Ramos (cell line): ENCODE data around the gene AHCY.
"Not testable (repeated sequence)": the region's sequence is repeated elsewhere in the genome, so short reads cannot be mapped to it uniquely, and the experiment has no call there.

Experiments used
- in situ Hi-C: fragments of 300-500 bp; cut with MboI; formaldehyde crosslinking; loops from one replicate; pipeline ENCODE4 v1.14.3; 2022; ENCODE audit warnings: low sequenced_read_pairs; ENCODE audit not compliant: unreplicated experiment

AHCY gene

DNA sequence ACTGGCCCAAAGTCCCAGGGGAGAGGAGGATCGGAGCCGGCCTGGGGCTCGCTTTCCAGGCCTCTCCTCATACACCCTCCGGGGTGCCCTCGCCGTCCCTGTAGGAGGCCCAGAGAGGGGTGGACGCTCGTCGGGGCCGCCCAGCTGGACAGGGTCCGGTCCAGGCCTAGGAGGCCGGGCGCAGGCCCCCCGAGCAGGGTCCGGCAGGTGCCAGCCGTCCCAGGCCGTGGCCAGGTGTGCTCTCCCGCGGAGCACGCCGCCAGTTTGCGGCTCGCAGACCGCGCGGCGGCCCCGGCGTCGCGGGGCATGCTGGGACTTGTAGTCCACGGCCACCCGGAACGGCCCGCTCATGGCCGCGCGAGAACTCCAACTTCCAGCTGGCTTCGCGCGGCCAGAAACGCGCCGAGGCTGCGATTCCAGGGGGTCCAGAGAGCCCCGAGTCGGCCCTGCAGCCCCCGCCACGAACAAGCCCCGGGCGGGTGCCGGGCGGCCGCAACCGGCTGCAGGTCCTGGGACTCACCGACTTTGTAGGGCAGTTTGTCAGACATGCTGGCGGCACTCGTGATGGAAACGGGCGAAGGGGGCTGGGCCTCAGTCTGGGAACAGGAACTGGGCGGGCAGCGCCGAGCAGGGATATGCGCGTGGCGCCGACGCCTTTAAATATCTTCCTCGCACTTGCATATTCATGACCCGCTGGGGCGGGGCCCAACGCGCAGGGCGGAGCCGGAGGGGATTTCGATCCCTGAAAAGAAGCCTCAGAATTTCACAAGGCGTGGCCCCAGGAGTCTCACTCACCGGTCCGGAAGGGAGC lies at the start of gene AHCY:
Gene AHCY, minus strand, starts transcription at position 633 of the 811 bp plus-strand sequence. Its CDS starts 85 bp downstream, at position 548.
- in situ Hi-C loops = no loop called here

DNA sequence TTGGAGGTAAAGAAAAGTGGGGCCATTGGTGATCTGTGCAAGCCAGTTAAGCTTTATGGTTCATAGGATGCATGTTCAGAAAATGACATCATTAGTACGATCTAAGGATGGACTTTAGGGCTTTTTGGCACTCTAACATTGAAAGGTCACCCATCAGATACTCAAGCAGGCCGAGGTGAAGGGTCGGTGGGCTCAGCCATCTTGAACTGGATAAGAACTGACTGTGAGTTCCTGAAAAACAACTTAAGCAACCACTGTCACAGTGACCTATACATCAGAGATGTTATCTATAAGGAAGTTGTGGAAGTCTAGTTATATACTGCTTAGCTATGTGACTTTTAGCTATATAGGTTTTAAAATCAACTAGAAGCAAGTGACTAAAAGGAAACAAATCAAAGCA lies 46.9 kb upstream of the AHCY start:
- in situ Hi-C loops = loop anchor here (10.0 kb wide), 1 partner anchor 55 kb away; no protein-coding TSS in a partner anchor

DNA sequence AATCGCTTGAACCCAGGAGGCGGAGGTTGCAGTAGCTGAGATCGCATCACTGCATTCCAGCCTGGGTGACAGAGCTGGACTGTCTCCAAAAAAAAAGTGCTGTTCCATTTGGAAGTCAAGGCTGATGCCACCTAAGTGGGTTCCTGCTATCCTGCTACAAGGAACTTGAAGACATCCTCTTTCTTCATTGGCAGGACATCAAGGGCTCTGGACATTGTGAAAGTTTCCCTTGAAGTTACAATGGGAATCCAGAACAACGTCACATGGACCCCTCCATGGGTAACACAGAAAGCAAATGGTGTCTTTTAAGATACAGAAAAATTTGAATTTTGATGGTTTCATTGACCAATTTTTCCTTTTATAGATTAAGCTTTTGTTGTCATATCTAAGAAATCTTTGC lies 44.4 kb upstream of the AHCY start:
- in situ Hi-C loops = no loop called here

DNA sequence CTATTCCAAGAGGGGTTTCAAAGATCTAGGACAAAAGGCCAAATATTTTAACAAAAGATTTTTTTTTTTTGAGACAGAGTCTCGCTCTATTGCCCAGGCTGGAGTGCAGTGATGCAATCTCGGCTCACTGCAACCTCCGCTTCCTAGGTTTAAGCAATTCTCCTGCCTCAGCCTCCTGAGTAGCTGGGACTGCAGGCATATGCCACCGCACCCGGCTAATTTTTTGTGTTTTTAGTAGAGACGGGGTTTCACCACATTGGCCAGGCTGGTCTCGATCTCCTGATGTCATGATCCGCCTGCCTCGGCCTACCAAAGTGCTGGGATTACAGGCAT lies 43.3 kb upstream of the AHCY start:
- in situ Hi-C loops = not testable (repeated sequence)

DNA sequence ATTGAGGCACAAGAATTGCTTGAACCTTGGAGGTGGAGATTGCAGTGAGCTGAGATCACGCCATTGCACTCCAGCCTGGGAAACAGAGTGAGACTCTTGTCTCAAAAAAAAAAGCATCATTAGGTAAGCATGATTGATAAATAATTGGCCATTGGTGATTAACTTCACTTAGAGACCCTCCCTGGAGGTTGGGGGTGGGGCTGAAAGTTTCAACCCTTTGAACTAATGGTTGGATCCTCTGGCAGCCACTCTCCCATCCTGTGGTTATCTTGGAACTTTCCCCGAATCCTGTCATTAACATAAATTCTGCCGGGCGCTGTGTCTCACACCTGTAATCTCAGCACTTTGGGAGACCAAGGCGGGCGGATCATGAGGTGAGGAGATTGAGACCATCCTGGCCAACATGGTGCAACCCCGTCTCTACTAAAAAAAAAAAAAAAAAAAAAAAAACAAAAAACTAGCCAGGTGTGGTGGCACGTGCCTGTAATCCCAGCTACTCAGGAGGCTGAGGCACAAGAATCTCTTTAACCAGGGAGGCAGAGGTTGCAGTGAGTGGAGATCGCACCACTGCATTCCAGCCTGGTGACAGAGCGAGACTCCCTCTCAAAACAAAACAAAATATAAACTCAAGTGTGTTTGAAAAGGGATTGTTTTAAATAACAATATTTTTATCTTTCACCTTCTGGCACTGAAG lies 42.8 kb upstream of the AHCY start:
- in situ Hi-C loops = not testable (repeated sequence)

DNA sequence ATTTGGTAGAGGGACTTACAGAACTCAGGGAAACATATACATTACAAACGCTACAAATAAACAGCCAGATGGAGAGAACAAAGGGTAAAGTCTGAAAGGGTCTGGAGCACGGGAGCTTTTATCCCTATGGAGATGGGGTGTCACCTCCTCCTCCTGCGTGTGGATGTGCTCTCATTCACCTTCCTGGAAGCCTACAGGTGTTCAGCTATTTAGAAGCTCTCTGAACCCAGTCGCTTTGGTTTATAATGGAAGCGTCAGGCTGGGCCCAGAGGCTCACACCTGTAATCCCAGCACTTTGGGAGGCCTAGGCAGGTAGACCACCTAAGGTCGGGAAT lies 42.2 kb upstream of the AHCY start:
- in situ Hi-C loops = no loop called here

DNA sequence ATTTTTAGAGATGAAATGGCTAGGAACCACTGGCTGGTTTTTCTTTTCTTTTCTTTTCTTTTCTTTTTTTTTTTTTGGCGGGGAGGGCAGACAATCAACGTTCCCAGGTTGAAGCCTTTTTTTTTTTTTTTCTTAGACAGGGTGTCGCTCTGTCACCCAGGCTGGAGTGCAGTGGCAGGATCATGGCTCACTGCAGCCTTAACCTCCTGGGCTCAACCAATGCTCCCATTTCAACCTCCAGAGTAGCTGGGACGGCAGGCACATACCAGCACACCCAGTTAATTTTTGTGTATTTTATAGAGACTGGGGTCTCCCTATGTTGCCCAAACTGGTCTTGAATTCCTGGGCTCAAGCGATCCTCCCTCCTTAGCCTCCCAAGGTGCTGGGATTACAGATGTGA lies 41.1 kb upstream of the AHCY start:
- in situ Hi-C loops = no loop called here

DNA sequence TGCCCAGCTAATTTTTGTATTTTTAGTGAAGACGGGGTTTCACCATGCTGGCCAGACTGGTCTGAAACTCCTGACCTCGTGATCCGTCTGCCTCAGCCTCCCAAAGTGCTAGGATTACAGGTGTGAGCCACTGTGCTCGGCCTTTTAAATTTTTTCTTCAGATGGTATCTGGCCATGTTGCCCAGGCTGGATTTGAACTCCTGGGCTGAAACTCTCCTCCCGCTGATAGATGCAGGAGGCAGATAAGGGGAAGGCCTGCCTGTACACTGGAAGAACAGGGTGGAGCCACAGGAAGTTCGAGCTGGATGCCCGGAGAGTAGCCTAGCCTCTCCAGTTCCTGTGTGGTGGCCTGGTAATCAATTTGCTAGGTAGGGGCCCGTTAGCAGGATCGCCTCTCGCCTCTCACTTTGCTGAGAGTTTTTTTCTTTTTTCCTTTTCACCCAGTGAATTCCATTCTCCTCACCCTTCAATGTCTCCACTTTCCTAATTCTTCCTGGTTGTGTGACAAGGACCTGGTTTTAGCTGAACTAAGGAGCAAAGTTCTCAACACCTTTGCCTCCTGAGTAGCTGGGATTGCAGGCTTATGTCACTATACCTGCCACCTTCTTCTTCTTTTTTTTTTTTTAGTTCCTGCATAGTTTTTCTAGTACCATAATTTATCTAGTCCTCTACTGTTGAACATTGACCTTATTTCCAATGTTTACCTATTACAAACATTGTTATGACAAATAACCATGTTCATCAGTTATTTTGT lies 40.5 kb upstream of the AHCY start:
- in situ Hi-C loops = no loop called here

DNA sequence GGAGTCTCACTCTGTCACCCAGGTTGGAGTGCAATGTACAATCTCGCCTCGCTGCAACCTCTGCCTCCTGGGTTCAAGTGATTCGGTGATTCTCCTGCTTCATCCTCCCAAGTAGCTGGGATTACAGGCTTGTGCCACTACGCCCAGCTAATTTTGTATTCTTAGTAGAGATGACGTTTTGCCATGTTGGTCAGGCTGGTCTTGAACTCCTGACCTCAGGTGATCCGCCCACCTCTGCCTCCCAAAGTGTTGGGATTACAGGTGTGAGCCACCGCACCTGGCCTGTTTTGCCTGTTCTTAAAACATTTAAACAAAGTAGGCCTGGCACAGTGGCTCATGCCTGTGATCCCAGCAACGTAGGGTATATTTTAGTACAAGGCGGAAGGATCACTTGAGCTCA lies 38.0 kb upstream of the AHCY start:
- in situ Hi-C loops = not testable (repeated sequence)

DNA sequence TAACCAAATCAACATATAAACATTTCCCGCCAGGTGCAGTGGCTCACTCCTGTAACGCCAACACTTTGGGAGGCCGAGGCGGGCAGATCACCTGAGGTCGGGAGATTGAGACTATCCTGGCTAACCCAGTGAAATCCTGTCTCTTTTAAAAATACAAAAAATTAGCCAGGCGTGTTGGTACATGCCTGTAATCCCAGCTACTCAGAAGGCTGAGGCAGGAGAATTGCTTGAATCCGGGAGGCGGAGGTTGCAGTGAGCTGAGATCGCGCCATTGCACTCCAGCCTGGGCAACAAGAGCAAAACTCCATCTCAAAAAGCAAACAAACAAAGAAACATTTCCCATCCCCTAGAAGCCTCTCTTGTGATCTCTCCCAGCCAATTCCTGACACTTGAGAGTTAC lies 37.6 kb upstream of the AHCY start:
- in situ Hi-C loops = not testable (repeated sequence)

DNA sequence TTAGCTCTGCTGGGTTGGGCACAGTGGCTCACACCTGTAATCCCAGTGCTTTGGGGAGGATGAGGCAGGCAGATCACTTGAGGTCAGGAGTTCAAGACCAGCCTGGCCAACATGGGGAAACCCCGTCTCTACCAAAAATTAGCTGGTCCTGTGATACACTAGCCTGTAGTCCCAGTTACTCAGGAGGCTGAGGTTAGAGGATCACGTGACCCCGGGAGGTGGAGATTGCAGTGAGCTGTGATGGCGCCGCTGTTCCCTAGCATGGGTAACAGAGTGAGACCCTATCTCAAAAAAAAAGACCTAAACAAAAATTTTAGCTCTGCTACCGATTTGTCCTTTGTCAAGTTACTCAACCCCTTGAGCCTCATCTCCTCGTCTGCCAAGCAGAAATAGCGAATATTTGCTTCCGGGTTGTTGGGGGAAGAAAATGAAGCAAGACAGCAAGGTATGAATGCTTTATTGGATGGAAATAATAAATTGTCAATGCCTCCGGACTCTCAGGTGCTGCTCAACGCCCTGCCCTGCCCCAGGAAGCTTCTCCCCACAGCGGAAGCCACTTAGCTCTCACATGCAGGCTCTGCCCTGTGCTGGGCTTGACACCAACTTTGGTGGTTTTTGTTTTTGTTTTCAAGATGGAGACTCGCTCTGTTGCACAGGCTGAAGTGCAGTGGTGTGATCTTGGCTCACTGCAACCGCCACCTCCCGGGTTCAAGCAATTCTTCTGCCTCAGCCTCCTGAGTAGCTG lies 35.0 kb upstream of the AHCY start:
- in situ Hi-C loops = no loop called here

DNA sequence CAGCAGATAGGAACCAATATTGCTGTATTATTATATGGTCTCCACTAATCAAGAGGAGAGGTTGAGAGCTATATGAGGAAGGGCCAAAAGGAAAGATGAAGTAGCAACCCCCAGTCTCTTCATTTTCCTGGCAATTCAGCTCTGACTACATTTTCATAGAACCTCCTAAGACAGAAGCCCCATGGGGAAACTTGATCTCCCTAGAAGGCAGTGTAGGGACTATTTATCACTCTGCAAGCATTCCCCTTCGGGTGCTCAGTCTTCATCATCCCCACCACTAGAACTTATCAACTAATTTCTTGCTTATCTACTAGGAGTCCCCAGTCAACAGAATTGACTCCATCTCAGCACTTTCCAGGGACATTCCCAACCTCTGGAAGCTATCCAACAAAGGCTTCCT lies 34.4 kb upstream of the AHCY start:
- in situ Hi-C loops = no loop called here

DNA sequence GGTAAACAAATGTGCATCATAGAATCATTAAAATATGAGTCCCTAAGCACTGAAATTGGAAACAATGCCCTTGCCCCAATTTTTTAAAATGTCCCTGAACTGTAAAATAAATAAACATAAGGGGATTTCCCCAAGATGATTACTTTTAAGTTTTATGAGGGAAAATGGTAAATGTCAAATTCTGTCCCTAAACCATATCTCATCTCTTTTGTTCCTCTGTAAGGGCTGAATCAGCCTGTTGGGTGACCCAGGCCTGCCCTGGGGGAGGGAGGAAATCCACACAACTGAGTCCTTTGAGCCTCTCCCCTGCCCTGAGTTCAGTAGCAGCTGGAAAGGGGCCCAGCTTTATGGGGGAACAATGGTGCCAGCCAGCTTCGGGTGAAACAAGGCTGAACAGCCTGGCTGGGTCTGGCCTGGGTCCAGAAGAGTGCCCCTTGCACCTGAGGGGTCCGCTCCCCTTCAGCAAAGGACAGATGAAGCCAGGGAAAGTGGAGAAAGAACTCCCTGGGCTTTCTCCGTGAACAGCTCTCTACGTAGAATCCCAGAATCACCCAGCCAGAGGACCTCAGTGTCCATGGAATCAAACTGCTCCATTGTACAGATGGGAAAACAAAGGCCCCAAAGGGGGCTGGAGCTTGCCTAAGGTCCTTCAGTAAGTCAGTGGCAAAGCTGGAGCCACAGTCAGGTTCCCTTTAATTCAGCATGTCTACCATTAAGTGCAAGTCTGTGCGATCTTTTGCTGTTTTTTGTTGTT lies 31.7 kb upstream of the AHCY start:
- in situ Hi-C loops = no loop called here

DNA sequence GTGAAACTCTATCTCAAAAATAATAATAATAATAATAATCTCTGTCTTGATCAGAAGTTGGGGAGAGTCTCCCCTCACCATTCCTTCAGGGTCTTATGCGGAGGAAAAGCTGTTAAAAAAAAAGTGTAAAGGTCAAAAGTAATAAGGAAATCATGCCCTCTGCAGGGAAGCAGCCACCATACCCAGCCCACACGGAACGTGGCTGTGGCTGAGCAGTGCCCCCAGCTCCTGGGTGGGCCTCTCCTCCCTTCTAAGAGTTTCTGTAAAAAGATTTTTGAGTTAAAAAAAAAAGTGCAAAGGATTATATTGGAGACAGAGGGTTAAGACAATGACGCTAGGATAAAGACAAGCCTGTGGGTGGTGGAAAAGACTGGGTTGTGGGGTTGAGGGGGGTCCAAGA lies 30.6 kb upstream of the AHCY start:
- in situ Hi-C loops = no loop called here

DNA sequence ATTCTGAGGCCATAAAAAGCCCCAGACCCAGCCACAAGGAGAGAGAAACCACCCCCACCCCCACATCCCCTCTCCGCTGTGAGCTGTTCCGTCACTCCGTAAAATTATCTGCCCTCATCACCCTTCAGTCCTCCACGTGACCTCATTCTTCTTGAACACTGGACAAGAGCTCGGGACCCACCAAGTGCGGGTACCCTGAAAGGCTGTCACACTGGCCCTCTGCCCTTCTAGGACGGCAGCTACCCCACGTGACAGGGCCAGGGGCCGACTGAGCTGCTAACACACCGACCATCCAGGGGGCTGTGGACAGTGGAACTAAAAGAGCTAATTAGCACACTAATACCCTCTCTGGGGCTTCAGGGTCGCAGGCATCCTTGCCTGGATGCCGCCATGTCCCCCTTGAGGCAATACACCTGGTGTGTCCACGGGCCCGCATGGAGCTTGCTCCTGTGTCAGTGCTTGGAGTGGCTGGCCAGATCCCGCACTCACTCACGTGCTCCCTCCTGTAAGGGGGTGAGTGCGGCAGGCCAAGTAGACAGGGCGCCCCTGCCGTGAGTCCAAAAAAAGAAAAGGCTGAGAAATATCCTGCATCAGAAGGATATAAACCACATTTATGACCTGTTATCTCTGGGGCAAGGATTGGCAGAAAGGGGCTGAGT lies 29.2 kb upstream of the AHCY start:
- in situ Hi-C loops = no loop called here

DNA sequence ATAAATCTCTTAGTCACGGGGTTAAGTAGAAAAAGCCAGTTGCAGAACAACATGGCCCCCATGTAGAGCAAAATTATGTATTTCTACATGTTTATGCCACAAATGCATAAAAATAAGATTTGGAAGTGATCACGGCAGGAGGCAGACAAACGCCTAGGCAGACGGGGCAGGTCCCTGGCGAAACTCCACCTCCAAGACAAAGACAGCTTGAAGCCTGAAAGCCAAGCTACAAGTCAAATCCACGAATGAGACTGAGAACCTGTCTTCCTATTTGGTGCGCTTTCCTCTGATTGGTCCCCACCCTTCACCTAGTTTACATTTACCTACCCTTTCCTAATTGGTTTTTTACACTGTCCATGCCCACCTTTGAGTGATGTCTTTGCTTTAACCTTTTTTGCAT lies 28.7 kb upstream of the AHCY start:
- in situ Hi-C loops = no loop called here

DNA sequence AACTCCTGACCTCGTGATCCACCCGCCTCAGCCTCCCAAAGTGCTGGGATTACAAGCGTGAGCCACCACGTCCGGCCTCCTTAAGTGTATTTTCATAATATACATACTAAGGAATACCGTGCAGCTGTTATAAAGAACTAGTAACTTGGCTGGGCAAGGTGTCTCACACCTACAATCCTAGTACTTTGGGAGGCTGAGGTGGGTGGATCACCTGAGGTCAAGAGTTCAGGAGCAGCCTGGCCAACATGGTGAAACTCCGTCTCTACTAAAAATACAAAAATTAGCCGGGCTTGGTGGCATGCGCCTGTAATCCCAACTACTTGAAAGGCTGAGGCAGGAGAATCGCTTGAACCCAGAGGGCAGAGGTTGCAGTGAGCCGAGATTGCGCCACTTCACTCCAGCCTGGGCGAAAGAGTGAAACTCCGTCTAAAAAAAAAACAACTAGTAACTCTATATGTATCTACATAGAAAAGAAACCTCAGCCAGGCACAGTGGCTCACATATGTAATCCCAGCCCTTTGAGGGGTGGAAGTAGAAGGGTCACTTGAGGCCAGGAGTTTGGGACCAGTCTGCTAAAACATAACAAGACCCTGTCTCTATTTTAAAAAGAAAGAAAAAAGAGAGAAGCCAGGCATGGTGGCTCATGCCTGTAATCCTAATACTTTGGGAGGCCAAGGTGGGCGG lies 27.8 kb upstream of the AHCY start:
- in situ Hi-C loops = not testable (repeated sequence)

DNA sequence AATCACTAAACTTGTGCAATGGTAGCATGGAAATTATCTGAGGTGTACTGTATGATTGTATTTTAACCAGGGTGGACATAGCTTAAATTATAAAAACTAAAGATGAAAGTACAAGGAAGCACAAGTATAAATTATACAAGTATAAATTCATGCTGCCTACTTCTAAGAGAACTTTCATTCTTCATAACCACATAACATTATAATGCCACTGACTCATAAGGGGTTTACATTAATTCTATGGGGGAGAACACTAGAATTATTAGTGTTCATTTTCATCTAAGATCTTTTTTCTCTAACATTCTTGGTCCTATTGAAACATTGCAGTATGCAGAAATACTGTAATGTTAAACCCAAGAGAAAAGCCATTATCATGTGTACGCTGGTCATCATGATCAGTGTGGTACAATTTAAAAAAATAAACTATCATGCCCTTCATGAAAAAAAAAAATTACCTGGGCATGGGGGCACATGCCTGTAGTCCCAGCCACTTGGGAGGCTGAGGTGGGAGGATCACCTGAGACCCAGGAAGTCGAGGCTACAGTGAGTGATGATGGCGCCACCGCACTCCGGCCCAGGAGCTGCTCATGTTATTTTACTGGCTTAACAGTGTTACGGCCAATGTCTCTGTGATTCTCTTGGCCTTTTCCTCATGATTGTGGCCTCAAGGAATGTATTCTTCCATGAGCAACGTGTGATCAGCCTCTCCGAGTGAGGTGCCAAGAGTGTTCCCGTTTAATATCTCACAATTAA lies 25.9 kb upstream of the AHCY start:
- in situ Hi-C loops = no loop called here
